ENCODE results near the gene SPATA3. TPM values are rescaled to one million over a fixed set of nuclear protein-coding genes. Genes with fewer than 3 reads are reported as not detected.

SPATA3 gene
- total RNA-seq, 1 donor = not detected

DNA sequence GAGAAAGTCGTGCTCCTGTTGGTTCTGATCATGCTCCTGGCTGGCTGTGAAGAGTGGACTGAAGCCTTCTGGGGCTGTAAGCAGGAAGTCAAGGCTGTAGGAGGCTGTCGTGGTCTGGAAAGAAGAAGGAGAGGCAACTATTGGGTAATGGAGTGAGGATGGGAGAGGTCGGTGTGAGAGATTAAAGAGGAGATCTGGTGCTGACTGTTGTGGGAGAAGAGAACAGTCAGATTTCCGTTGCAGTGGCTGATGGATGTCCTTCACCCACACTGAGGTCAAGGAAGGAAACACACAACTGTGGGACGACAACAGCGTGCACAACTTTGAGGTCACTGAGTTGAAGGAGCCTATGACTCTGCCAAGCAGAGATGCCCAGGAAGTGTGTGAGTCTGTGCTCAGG is 57.9 kb downstream of the SPATA3 start:
- no peak for DNase-seq (ENCODE audit: low read depth)

DNA sequence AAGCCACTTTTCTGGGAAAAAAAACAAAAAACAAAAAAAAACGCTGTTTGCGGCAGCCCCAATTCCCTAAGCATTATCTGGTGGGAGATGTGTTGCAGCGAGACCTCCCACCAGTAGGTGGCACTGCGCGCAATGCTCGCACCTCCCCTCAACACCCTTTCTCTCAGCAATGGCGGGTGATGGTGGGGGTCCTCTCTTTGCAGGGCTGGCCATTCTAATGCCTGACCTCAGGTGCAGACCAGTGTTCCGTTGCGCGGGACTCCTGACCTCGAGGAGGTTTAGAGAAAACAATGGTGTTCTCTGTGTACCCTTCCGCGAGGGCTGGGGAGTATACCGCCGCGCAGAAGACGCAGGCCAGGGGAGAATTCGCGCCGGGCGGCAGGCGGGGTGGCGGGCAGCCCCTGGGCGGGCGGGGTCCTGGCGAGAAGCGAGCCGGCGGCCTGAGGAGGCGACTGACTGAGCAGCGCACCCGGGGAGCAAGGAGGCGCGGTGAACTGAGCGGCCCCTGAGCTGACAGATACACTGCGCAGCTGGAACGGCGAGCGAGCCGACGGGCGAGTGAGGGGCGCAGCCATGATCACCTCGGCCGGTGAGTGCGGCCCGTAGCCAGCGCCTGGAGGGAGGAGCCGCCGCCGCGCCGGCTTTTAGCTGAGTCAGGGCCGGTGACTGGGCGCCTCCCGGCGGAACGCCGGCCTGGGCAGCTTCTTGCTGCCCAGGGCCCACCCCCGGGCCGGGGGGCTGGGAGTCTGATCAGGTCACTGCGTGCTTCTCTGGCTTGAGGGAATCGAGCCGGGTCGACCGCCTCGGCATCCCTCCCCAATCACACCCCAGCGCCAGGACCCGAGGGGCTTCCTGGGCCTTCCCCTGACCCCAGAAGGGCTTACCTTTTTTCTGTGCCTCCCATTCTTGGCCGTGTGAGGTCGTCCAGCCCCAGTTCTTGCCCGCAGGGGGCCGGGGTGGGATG is 60.8 kb downstream of the SPATA3 start, which contains the start of gene PSMD1:
PSMD1 (plus strand) TSS at position 415 of the 964 bp plus-strand sequence; CDS start at position 574, 159 bp downstream.
- DNase-seq (ENCODE audit: low read depth) = peak; percentile 96
- TF ChIP-seq, protein P1, sequence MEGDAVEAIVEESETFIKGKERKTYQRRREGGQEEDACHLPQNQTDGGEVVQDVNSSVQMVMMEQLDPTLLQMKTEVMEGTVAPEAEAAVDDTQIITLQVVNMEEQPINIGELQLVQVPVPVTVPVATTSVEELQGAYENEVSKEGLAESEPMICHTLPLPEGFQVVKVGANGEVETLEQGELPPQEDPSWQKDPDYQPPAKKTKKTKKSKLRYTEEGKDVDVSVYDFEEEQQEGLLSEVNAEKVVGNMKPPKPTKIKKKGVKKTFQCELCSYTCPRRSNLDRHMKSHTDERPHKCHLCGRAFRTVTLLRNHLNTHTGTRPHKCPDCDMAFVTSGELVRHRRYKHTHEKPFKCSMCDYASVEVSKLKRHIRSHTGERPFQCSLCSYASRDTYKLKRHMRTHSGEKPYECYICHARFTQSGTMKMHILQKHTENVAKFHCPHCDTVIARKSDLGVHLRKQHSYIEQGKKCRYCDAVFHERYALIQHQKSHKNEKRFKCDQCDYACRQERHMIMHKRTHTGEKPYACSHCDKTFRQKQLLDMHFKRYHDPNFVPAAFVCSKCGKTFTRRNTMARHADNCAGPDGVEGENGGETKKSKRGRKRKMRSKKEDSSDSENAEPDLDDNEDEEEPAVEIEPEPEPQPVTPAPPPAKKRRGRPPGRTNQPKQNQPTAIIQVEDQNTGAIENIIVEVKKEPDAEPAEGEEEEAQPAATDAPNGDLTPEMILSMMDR (IDR thresholded peaks at IDR 0.05; ENCODE audit: insufficient read depth, low read length) = peak; percentile 97
- peak within 1 kb of the TSS; percentile 97 for H3K4me3 ChIP-seq (ENCODE audit: low read depth, low read length)

More for the DNA sequence above, 57.9 kb downstream of the SPATA3 start:
- TF ChIP-seq, protein P1 (IDR thresholded peaks at IDR 0.05; ENCODE audit: insufficient read depth, low read length) = no peak
- no peak overlapping the region for H3K4me3 ChIP-seq (ENCODE audit: low read depth, low read length)

DNA sequence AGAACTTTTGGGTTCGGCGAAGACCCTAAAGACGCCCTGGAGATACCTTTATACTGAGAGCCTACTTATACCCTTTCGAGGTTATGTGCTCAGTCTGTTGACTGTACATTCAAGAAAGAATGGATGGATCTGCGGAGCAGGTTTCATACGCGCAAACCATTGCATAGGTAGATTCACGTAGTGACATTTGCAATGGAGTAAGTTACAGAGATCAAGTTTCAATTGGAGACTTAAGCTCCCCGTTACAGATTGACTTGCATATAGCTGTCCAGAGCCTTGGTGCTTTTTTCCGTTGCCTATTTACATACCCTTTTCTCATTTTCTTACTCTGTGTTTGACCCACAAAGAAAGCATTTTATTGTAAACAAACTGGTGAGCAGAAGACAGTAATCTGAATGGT is 61.7 kb downstream of the SPATA3 start:
- TF ChIP-seq, protein P1 (IDR thresholded peaks at IDR 0.05; ENCODE audit: insufficient read depth, low read length) = no peak
- H3K4me3 ChIP-seq (ENCODE audit: low read depth, low read length) = peak overlapping the region; percentile 97
- peak; percentile 29 for DNase-seq (ENCODE audit: low read depth)

Other genes with a start within 250 kb of the SPATA3 start
- gene ITM2C, start 131.2 kb upstream of the SPATA3 start, total RNA-seq (ENCODE audit: low replicate concordance) = 26.5 and 38.1 TPM in 2 replicates
- under 0.01 TPM in 1 of 2 replicates, not detected in the other for gene GPR55, start 70.9 kb upstream of the SPATA3 start, total RNA-seq (ENCODE audit: low replicate concordance)
- gene C2orf72, start 41.4 kb downstream of the SPATA3 start, total RNA-seq (ENCODE audit: low replicate concordance) = not detected in 2 replicates
- gene PSMD1, start 60.7 kb downstream of the SPATA3 start, total RNA-seq (ENCODE audit: low replicate concordance) = 127 and 146 TPM in 2 replicates
- 17.4 and 33.0 TPM in 2 replicates for gene HTR2B, start 128.9 kb downstream of the SPATA3 start, total RNA-seq (ENCODE audit: low replicate concordance)
- gene ARMC9, start 202.5 kb downstream of the SPATA3 start, total RNA-seq (ENCODE audit: low replicate concordance) = 94.4 and 97.4 TPM in 2 replicates